ENCODE results near the gene ITGB2.

ITGB2 gene

GRCh38 chr21:44920694-44921604 lies at the start of gene ITGB2:
Gene ITGB2 (minus strand): TSS chr21:44920899. CDS start chr21:44910782, 10,117 bp downstream.
- no peak for DNase-seq (ENCODE audit: low read depth in 3 of 3, low spot score in 1 of 3)

GRCh38 chr21:44969931-44970755 lies 49.4 kb upstream of the ITGB2 start:
- DNase-seq (ENCODE audit: low read depth in 3 of 3, low spot score in 1 of 3), result no peak

GRCh38 chr21:44969066-44969670 lies 48.5 kb upstream of the ITGB2 start:
- DNase-seq (ENCODE audit: low read depth in 3 of 3, low spot score in 1 of 3), result no peak

- no peak for DNase-seq (ENCODE audit: low read depth in 3 of 3, low spot score in 1 of 3)
These were observed 46.7 kb upstream of the ITGB2 start for GRCh38 chr21:44967082-44968047.

GRCh38 chr21:44966135-44967081 lies 45.7 kb upstream of the ITGB2 start:
- DNase-seq (ENCODE audit: low read depth in 3 of 3, low spot score in 1 of 3), result no peak

- no peak for DNase-seq (ENCODE audit: low read depth in 3 of 3, low spot score in 1 of 3)
These were observed 44.7 kb upstream of the ITGB2 start for GRCh38 chr21:44965251-44966022.

GRCh38 chr21:44964381-44964780 lies 43.7 kb upstream of the ITGB2 start:
- no peak for DNase-seq (ENCODE audit: low read depth in 3 of 3, low spot score in 1 of 3)

GRCh38 chr21:44962403-44962966 lies 41.8 kb upstream of the ITGB2 start:
- DNase-seq (ENCODE audit: low read depth in 3 of 3, low spot score in 1 of 3), result no peak

GRCh38 chr21:44960141-44961092 lies 39.7 kb upstream of the ITGB2 start:
- DNase-seq (ENCODE audit: low read depth in 3 of 3, low spot score in 1 of 3), result no peak

GRCh38 chr21:44959376-44960091 lies 38.8 kb upstream of the ITGB2 start:
- DNase-seq (ENCODE audit: low read depth in 3 of 3, low spot score in 1 of 3), result no peak

GRCh38 chr21:44958471-44959191 lies 37.9 kb upstream of the ITGB2 start:
- DNase-seq (ENCODE audit: low read depth in 3 of 3, low spot score in 1 of 3), result no peak

- DNase-seq (ENCODE audit: low read depth in 3 of 3, low spot score in 1 of 3), result no peak
These were observed 37.3 kb upstream of the ITGB2 start for GRCh38 chr21:44957901-44958451.

- DNase-seq (ENCODE audit: low read depth in 3 of 3, low spot score in 1 of 3), result no peak
These were observed 36.5 kb upstream of the ITGB2 start for GRCh38 chr21:44957047-44957831.

GRCh38 chr21:44956356-44957046 lies 35.8 kb upstream of the ITGB2 start:
- DNase-seq (ENCODE audit: low read depth in 3 of 3, low spot score in 1 of 3), result no peak

Data from stimulated activated CD4-positive, alpha-beta T cell treated with anti-CD3 and anti-CD28 coated beads, TNF-alpha, amount 100 ng/mL, for 1 hour (primary cell).